Kidney tubule cell (primary cell): ENCODE data around the gene REXO2.

Source experiments
- DNase-seq: peaks from one replicate; pipeline ENCODE4 v3.0.0-alpha.2; 2018; ENCODE audit warnings: low spot score

REXO2 gene

GRCh38 chr11:114440971-114441763, 1.9 kb downstream of the REXO2 start:
- DNase-seq, result no peak

DNA sequence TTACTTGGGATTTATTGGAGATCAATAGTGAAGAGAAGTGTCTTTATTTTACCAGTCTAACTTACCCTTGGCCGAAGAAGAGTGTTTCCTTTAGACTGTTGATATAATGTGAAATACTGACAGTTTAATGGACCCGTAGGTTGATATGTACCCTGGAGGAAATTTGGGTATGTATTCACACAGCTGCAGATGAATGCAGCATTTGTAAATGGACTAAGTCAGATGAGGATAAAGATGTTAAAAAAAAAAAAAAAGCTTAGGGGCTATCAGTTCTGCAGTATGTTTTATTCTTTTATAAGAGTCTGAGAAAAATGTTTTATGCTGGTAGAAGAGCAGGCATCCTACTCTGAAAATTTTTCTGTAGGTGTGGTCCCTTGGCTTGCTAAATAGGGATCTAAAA, 2.7 kb downstream of the REXO2 start:
- DNase-seq, result no peak

DNA sequence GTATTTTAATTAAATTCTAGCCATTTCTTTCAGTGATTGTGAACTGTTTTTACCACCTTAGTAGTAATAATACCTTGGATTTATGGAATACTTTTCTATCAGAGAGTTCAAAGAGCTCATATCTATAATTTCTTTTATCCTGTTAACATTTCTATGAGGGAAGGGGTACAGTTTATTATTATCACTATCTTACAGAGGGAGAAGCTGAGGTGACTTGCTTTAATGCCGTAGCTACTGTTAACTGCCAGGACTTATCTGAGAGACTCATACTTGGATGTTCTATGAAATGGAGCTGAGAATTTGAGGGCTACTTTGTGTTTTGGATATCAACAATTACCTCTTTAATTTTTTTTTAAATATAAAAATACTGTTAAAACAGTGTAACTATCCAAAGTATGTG, 3.3 kb downstream of the REXO2 start:
- no peak for DNase-seq

DNA sequence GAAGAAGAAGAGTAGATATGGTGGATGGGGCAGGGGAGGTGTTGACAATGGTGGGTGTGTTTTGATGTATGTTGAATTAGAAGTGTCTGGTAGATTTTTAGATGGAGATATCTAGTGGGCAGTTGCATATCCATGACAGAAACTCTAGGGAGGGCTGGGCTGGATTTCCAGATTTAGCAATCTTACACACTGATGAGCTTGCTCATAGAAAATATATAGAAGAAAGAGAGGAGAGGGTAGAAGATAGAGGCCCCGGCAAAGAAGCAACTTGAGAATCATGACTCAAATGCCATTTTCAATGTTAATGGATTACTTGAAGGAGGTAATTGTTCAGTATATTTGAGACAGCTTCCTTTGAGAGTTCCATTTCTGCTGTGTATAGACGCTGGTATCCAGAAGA, 8.2 kb downstream of the REXO2 start:
- DNase-seq, result no peak

DNA sequence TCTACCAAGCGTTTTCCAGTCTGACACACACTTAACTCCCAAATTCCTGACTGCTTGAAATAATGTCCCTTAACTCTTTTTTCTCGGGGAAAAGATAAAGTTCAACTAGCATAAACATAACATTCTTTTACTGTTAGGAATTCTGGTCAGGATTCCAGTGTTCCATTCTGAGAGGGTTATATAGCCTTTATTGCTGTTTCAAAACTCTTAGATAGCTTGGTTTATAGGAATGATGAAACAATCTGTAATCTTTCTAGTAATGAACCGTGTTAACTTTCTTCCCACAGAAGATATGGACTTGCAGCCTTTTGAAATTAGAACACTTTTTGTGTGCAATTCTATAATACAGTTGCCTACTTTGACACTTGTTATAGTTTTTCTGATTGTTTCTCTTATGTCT, 8.6 kb downstream of the REXO2 start:
- DNase-seq, result no peak

DNA sequence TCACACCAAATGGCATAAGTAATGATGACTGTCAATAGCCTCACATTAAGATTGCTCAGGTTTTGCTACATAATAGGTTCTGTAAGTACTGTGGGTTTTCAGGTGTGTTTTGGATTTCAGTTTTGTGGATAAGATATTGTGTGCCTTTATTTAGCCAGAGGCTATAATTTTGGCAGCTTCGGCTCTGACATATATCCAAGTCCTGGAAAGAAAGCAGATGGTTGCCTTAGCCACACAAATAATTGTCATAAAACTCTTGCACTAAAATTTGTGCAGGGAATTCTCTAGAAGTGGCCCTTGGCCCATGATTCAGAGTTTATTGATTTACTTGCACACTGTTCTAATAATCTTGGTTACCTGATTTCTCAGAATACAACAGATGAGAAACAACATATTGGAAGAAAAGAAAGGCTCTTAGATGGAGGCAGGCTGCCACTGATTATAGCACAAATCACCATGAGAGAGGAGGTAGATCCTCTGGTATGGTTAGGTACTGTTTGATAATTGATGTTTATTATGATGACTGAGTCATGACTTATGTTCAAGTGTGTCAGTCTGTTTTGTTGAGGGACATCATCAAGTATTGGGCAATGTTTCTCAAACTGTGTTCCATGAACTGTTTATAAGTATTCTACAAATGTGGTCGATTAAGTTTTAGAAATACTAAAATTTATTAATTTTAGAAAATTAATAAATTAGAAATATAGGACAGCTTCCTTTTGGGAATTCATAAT, 9.6 kb downstream of the REXO2 start:
- peak; percentile 9 for DNase-seq

- no peak for DNase-seq
These were observed 10.6 kb downstream of the REXO2 start for GRCh38 chr11:114449845-114450244.

GRCh38 chr11:114452399-114452798, 13.1 kb downstream of the REXO2 start:
- DNase-seq, result no peak

DNA sequence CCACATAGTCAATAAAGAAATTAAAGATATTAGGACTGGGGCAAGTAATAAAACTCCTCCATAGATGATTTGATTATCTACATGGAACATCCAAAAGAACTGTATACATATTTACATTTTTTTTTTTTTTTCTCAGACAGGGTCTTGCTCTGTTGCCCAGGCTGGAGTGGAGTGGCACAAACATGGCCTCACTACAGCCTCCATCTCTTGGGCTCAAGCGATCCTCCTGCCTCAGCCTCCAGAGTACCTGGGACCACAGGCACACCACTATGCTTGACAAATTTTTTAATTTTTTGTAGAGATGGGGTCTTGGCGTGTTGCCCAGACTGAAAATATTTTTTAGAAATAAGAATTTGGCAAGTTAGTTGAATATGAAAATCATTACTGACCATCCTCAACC, 24.7 kb downstream of the REXO2 start:
- DNase-seq, result no peak

- no peak for DNase-seq
These were observed 27.5 kb downstream of the REXO2 start for GRCh38 chr11:114466742-114467141.

DNA sequence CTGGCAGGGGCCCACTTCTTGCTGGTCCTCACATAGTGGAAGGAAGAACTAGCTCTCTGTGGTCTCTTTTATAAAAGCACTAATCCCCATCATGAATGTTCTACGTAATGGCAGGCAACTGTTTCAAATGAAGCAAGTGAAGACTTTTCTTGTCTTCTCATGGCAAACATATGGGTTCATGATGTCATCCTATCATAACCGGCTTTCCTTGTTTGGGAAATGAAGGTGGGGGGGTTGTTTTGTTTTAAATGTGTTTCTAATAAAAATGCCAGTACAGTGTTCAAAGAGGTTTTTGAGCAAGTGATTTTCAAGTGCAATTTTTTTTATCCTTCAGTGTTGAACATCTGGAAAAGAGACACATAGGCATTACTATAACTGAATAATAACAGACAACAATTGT, 33.4 kb downstream of the REXO2 start:
- DNase-seq, result no peak

GRCh38 chr11:114478001-114478410, 38.7 kb downstream of the REXO2 start:
- no peak for DNase-seq

DNA sequence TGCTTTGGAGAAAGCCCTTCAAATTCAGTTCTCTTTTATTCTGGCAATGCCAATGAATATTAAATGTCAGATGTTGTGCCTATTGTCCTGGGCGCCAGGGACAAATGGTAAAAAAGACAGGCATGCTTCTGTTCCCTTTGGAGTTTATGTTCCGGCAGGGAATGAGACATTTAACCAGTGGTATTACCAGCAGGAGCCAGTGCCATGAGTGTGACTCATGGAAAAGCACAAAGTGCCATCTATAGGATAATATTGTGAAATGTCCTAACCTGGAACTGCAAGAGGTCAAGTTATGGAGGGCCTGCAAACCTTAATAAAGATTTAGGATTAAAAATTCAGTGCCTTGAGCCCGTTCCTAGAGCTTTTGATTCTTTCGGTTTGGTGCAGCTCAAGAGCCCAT, 39.5 kb downstream of the REXO2 start:
- DNase-seq, result peak; percentile 3

- DNase-seq, result peak; percentile 15
These were observed 40.1 kb downstream of the REXO2 start for GRCh38 chr11:114479331-114479730.

GRCh38 chr11:114482114-114482513, 42.8 kb downstream of the REXO2 start:
- no peak for DNase-seq

GRCh38 chr11:114483929-114484328, 44.7 kb downstream of the REXO2 start:
- no peak for DNase-seq

GRCh38 chr11:114496915-114497314, 57.6 kb downstream of the REXO2 start:
- no peak for DNase-seq

DNA sequence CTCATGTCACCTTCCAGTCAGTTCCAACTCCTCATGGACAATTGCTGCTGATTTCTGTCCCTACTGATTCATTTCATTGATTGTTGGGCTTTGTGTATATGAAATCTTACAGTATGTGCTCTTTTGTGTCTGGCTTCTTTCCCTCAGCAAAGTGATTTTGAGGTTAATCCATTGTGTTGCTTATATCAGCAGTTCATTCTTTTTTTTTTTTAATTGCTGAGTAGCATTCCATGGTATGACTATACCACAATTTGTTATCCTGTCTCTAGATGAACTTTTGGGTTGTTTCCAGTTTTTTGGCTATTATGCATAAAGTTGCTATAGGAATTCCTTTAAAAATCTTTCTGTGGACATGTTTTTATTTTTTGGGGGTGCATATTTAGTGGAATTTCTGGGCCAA, 60.5 kb downstream of the REXO2 start:
- no peak for DNase-seq
